PC-3 (cell line): ENCODE data around the gene RIMBP2. TPM values are rescaled to one million over a fixed set of nuclear protein-coding genes. Genes with fewer than 3 reads are reported as not detected.

Experiments used
- ATAC-seq: fragments of 200-7000 bp; cut with Tn5 transposase; 2 replicates; pipeline ENCODE4 v1.9.1; 2020; ENCODE audit warnings: mild to moderate bottlenecking, moderate library complexity
- BruUV-seq: library from RNA; stranded (reverse); fragments of 400-500 nt; replicated peaks from 2 replicates; lab custom pipeline; 2021; lab: Mats Ljungman, UMichigan
- CTCF ChIA-PET: fragments of 300-600 bp; sonication (Branson Sonifier 250); formaldehyde crosslinking; loops from one replicate; lab custom pipeline; 2022; ENCODE audit warnings: antibody characterized with exemption; lab: Charles Lee
- POLR2A ChIA-PET: fragments of 300-600 bp; sonication (Branson Sonifier 250); formaldehyde crosslinking; loops from one replicate; lab custom pipeline; 2022; ENCODE audit warnings: antibody characterized with exemption; ENCODE audit not compliant: unreplicated experiment; lab: Charles Lee
- DNase-seq: peaks from one replicate; pipeline ENCODE4 v3.0.0-alpha.2; 2015
- H2AFZ ChIP-seq: fragments of 300-600 bp; sonication (generic); 2 replicates; pipeline ENCODE4 v1.6.0; 2016; ENCODE audit warnings: antibody characterized with exemption, low read length
- H3F3A ChIP-seq: fragments of 300-600 bp; sonication (generic); one replicate; pipeline ENCODE4 v1.6.0; 2017; ENCODE audit warnings: antibody characterized with exemption, low read length, control low read depth, mild to moderate bottlenecking; ENCODE audit not compliant: unreplicated experiment
- H3K27ac ChIP-seq: fragments of 300-600 bp; sonication (generic); 2 replicates; pipeline ENCODE4 v1.5.1; 2016; ENCODE audit warnings: mild to moderate bottlenecking, low read length
- H3K27me3 ChIP-seq: fragments of 300-600 bp; sonication (generic); 2 replicates; pipeline ENCODE4 v1.6.1; 2016; ENCODE audit warnings: low read length, mixed read lengths
- H3K36me3 ChIP-seq: fragments of 300-600 bp; sonication (generic); 2 replicates; pipeline ENCODE4 v1.6.1; 2016; ENCODE audit warnings: low read depth, mixed run types, low read length, mixed read lengths
- H3K4me1 ChIP-seq: fragments of 300-600 bp; sonication (generic); 2 replicates; pipeline ENCODE4 v1.5.1; 2016; ENCODE audit warnings: low read length; ENCODE audit not compliant: insufficient read depth
- H3K4me2 ChIP-seq: fragments of 300-600 bp; sonication (generic); 2 replicates; pipeline ENCODE4 v1.6.0; 2016; ENCODE audit warnings: low read length
- H3K4me3 ChIP-seq: fragments of 300-600 bp; sonication (generic); 2 replicates; pipeline ENCODE4 v1.5.1; 2016; ENCODE audit warnings: mild to moderate bottlenecking, low read length, mixed read lengths
- H3K79me2 ChIP-seq: fragments of 300-600 bp; sonication (generic); 2 replicates; pipeline ENCODE4 v1.6.1; 2017; ENCODE audit warnings: low read length, mixed read lengths
- H3K9ac ChIP-seq: fragments of 300-600 bp; sonication (generic); 2 replicates; pipeline ENCODE4 v1.6.0; 2016; ENCODE audit warnings: mild to moderate bottlenecking, low read length
- H3K9me2 ChIP-seq: fragments of 300-600 bp; sonication (generic); replicated peaks from 2 replicates; pipeline ENCODE4 v1.6.1; 2016; ENCODE audit warnings: mixed run types, low read length, mixed read lengths
- H3K9me3 ChIP-seq: fragments of 300-600 bp; sonication (generic); 2 replicates; pipeline ENCODE4 v1.6.1; 2016; ENCODE audit warnings: low read length, mixed read lengths
- H4K20me1 ChIP-seq: fragments of 300-600 bp; sonication (generic); 2 replicates; pipeline ENCODE4 v1.6.1; 2016; ENCODE audit warnings: low read length, mixed read lengths
- EZH2 ChIP-seq: fragments of 300-600 bp; sonication (generic); IDR thresholded peaks from one replicate; pipeline ENCODE4 v1.6.1; 2017; ENCODE audit warnings: antibody characterized with exemption, mild to moderate bottlenecking, low read length; ENCODE audit not compliant: unreplicated experiment
- EZH2phosphoT487 ChIP-seq: fragments of 300-600 bp; sonication (generic); IDR thresholded peaks from 2 replicates; pipeline ENCODE4 v1.6.1; 2018; ENCODE audit warnings: mild to moderate bottlenecking, antibody characterized with exemption, low read length, borderline replicate concordance
- intact Hi-C: fragments of 100-400 bp; cut with micrococcal nuclease; formaldehyde crosslinking; loops from 2 replicates; pipeline ENCODE4 v1.9.0; 2023
- total RNA-seq: library from RNA; depleted of rRNA; stranded (reverse); fragments of >200 nt; gene quantifications from 2 replicates; pipeline ENCODE4 v1.2.3, GENCODE V29; 2014
- TF ChIP-seq, protein P1 (sequence below): fragments of 300-600 bp; sonication (generic); conservative IDR thresholded peaks from 2 replicates; pipeline ENCODE4 v1.5.1; 2017; ENCODE audit warnings: antibody characterized with exemption, low read depth, mild to moderate bottlenecking, low read length

The RIMBP2 gene
- total RNA-seq, 1 experiment from 2014 or later = not detected

DNA sequence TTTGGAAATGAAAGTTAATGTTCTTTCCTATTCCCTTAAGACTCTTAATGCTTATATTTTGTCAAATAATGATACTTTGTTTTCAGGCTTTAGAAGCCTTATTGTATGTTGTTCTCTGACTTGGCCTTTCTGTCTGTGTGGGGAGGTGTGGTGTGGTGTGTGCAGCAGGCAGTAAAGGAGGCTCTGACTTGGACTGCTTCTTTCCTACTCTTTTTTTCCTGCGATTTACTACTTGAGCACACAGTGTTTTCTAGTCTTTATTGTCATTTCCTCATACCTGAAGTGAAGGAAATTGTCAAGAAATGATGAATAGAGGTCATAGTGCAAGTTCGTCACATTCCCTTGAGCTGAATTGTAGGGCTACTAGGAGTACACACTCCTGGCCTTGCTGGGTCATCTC, 351.5 kb downstream of the RIMBP2 start:
- Histone ChIP-seq H3K27me3 (no peaks in the 10 kb centered on the region), H3K4me3 (no peak overlapping the region), H3K27ac (no peak overlapping the region), H3K9ac (no peak overlapping the region), H3K9me2 (no peaks in the 10 kb centered on the region), H4K20me1 (no peaks in the 10 kb centered on the region), H3K79me2 (no peaks in the 10 kb centered on the region), H3K36me3 (no peaks in the 10 kb centered on the region), H3K9me3 (no peaks in the 10 kb centered on the region), H2AFZ (no peak overlapping the region), H3K4me1 (no peaks in the 10 kb centered on the region), H3F3A (no peaks in the 10 kb centered on the region), H3K4me2 (no peak overlapping the region)
- ChIA-PET POLR2A (no interaction called here), CTCF (no interaction called here)
- DNase-seq = no peak
- ATAC-seq = no peak
- no TSS peak for BruUV-seq
- intact Hi-C loops = no loop called here
- TF ChIP-seq EZH2phosphoT487 (no peak), EZH2 (no peak)
- TF ChIP-seq, protein P1, sequence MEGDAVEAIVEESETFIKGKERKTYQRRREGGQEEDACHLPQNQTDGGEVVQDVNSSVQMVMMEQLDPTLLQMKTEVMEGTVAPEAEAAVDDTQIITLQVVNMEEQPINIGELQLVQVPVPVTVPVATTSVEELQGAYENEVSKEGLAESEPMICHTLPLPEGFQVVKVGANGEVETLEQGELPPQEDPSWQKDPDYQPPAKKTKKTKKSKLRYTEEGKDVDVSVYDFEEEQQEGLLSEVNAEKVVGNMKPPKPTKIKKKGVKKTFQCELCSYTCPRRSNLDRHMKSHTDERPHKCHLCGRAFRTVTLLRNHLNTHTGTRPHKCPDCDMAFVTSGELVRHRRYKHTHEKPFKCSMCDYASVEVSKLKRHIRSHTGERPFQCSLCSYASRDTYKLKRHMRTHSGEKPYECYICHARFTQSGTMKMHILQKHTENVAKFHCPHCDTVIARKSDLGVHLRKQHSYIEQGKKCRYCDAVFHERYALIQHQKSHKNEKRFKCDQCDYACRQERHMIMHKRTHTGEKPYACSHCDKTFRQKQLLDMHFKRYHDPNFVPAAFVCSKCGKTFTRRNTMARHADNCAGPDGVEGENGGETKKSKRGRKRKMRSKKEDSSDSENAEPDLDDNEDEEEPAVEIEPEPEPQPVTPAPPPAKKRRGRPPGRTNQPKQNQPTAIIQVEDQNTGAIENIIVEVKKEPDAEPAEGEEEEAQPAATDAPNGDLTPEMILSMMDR = no peak

DNA sequence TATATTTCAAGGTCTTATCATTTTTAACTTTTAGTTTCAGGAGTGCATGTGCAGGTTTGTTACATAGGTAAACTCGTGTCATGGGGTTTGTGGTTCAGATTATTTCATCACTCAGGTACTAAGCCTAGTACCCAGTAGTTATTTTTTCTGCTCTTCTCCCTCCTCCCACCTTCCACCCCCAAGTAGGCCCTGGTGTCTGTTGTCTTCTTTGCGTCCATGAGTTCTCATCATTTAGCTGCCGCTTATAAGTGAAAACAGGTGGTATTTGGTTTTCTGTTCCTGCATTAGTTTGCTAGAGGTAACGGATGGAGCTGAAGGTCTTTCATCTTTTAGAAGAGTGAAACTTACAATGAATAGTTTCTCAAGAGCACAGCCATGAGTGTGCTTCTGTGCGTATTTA, 354.0 kb downstream of the RIMBP2 start:
- Histone ChIP-seq H3K9me2 (no peaks in the 10 kb centered on the region), H3K4me1 (no peaks in the 10 kb centered on the region), H3K79me2 (no peaks in the 10 kb centered on the region), H3K9ac (no peak overlapping the region), H3K27me3 (no peaks in the 10 kb centered on the region), H2AFZ (no peak overlapping the region), H3K36me3 (no peaks in the 10 kb centered on the region), H3K4me3 (no peak overlapping the region), H3F3A (no peaks in the 10 kb centered on the region), H3K4me2 (no peak overlapping the region), H4K20me1 (no peaks in the 10 kb centered on the region), H3K9me3 (no peaks in the 10 kb centered on the region), H3K27ac (no peak overlapping the region)
- ATAC-seq = no peak
- intact Hi-C loops = no loop called here
- no TSS peak for BruUV-seq
- TF ChIP-seq EZH2 = no peak
- no peak for TF ChIP-seq EZH2phosphoT487
- TF ChIP-seq, protein P1 = no peak
- POLR2A ChIA-PET = no interaction called here
- DNase-seq = no peak
- CTCF ChIA-PET = no interaction called here

DNA sequence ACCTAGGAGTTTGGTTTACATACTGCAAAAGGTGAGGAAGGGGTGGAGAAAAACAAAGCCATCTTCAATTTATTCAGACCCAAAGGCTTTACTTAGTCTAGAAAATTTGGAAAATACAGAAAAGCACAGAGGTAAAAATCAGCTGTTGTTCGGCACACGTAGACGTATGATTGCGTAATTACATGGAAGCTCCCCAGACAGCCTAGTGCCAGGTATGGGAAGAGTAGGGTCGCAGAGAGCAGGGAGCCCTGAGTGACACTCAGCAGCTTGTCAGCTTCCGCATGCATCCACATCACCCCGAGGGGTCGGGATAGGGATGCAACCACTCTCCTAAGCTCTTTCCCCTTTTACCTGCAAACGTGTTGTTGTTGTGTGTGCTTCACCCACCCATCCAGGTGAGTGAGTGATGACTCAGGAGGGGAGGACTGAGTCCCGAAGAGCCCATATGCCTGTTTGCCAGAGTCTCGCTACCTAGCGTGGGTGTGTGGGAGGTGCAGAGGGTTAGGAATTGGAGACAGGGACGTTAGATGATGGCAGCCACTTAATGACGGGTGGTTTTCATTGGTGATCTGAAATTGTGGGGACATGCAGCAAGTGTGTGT, 358.3 kb downstream of the RIMBP2 start:
- POLR2A ChIA-PET = no interaction called here
- Histone ChIP-seq H3K9me3 (no peaks in the 10 kb centered on the region), H2AFZ (no peak overlapping the region), H3K9ac (no peak overlapping the region), H3K79me2 (no peaks in the 10 kb centered on the region), H3K4me1 (no peaks in the 10 kb centered on the region), H3K4me3 (no peak overlapping the region), H3K4me2 (no peak overlapping the region), H3K36me3 (no peaks in the 10 kb centered on the region), H3K9me2 (no peaks in the 10 kb centered on the region), H4K20me1 (no peaks in the 10 kb centered on the region), H3F3A (no peaks in the 10 kb centered on the region), H3K27ac (no peak overlapping the region), H3K27me3 (no peaks in the 10 kb centered on the region)
- intact Hi-C loops = no loop called here
- no TSS peak for BruUV-seq
- ATAC-seq = no peak
- no peak for DNase-seq
- TF ChIP-seq EZH2phosphoT487 (no peak), EZH2 (no peak)
- TF ChIP-seq, protein P1 = no peak
- CTCF ChIA-PET = no interaction called here
